IMR-90 (cell line): ENCODE data around the gene ZFP36L1. TPM values are rescaled to one million over a fixed set of nuclear protein-coding genes. Genes with fewer than 3 reads are reported as not detected.

ENCODE experiments used
- ATAC-seq: fragments of 200-7000 bp; cut with Tn5 transposase; 2 replicates; pipeline ENCODE4 v1.9.1; 2020; ENCODE audit warnings: low read depth, mild to moderate bottlenecking, moderate library complexity
- BruUV-seq: library from RNA; stranded (reverse); fragments of 400-500 nt; replicated peaks from 2 replicates; lab custom pipeline; 2021; lab: Mats Ljungman, UMichigan
- CTCF ChIA-PET: fragments of 300-600 bp; formaldehyde crosslinking; extraction: SDS; loops from one replicate; lab custom pipeline; 2021; ENCODE audit warnings: antibody characterized with exemption; lab: Yijun Ruan, JAX
- POLR2A ChIA-PET: fragments of 300-600 bp; sonication (Branson Sonifier 250); formaldehyde crosslinking; loops from one replicate; lab custom pipeline; 2022; ENCODE audit warnings: antibody characterized with exemption; ENCODE audit not compliant: unreplicated experiment; lab: Charles Lee
- DNase-seq: peaks from one replicate; pipeline ENCODE4 v3.0.0; 2013
- H2AFZ ChIP-seq: replicated peaks from 2 replicates; pipeline ENCODE3; 2013; ENCODE audit warnings: low read length, mild to moderate bottlenecking; ENCODE audit not compliant: poor library complexity
- H2AK5ac ChIP-seq: 2 replicates; pipeline ENCODE4 v1.6.1; 2013; ENCODE audit warnings: low read depth, low read length, inconsistent platforms
- H2AK9ac ChIP-seq: replicated peaks from 2 replicates; pipeline ENCODE3; 2013; ENCODE audit warnings: mild to moderate bottlenecking, low read depth, low read length, moderate library complexity; ENCODE audit not compliant: poor library complexity
- H2BK120ac ChIP-seq: 2 replicates; pipeline ENCODE4 v1.6.1; 2013; ENCODE audit warnings: low read depth, low read length, inconsistent platforms
- H2BK15ac ChIP-seq: 3 replicates; pipeline ENCODE4 v1.6.1; 2013; ENCODE audit warnings: low read depth, low read length, inconsistent platforms
- H2BK20ac ChIP-seq: 2 replicates; pipeline ENCODE4 v1.6.1; 2013; ENCODE audit warnings: low read depth, mild to moderate bottlenecking, inconsistent platforms, low read length, moderate library complexity
- H2BK5ac ChIP-seq: 2 replicates; pipeline ENCODE4 v1.6.1; 2013; ENCODE audit warnings: mild to moderate bottlenecking, low read depth, low read length, inconsistent platforms; ENCODE audit not compliant: poor library complexity, severe bottlenecking
- H3K14ac ChIP-seq: replicated peaks from 2 replicates; pipeline ENCODE4 v1.6.1; 2013; ENCODE audit warnings: low read depth, low read length, inconsistent platforms
- H3K18ac ChIP-seq: 2 replicates; pipeline ENCODE4 v1.6.1; 2013; ENCODE audit warnings: low read depth, low read length, control low read depth
- H3K23ac ChIP-seq: 2 replicates; pipeline ENCODE4 v1.6.1; 2013; ENCODE audit warnings: low read depth, low read length, inconsistent platforms
- H3K27ac ChIP-seq: 2 replicates; pipeline ENCODE4 v1.5.1; 2013; ENCODE audit warnings: mild to moderate bottlenecking, control low read depth, low read length; ENCODE audit not compliant: insufficient read depth
- H3K27me3 ChIP-seq: 2 replicates; pipeline ENCODE4 v1.6.1; 2013; ENCODE audit warnings: low read length; ENCODE audit not compliant: control insufficient read depth, insufficient read depth
- H3K36me3 ChIP-seq: 2 replicates; pipeline ENCODE4 v1.6.1; 2013; ENCODE audit warnings: low read length, mixed read lengths; ENCODE audit not compliant: control insufficient read depth, insufficient read depth
- H3K4ac ChIP-seq: 2 replicates; pipeline ENCODE4 v1.6.1; 2013; ENCODE audit warnings: low read depth, low read length, inconsistent platforms
- H3K4me1 ChIP-seq: 2 replicates; pipeline ENCODE4 v1.6.1; 2013; ENCODE audit warnings: low read length, mixed read lengths; ENCODE audit not compliant: control insufficient read depth, insufficient read depth
- H3K4me2 ChIP-seq: 2 replicates; pipeline ENCODE4 v1.6.1; 2013; ENCODE audit warnings: low read depth, mild to moderate bottlenecking, control low read depth, low read length, moderate library complexity
- H3K4me3 ChIP-seq: 2 replicates; pipeline ENCODE4 v1.5.1; 2013; ENCODE audit warnings: low read depth, mild to moderate bottlenecking, control low read depth, low read length, moderate library complexity; ENCODE audit not compliant: insufficient read depth
- H3K56ac ChIP-seq: 2 replicates; pipeline ENCODE4 v1.6.1; 2013; ENCODE audit warnings: low read length, inconsistent platforms; ENCODE audit not compliant: insufficient read depth; ENCODE audit errors: extremely low read depth
- H3K79me1 ChIP-seq, 2 experiments: 2 replicates each; pipeline ENCODE4 v1.6.1; 2013; ENCODE audit warnings: low read length in 2 of 2, inconsistent platforms in 1 of 2, low read depth in 1 of 2
- H3K9ac ChIP-seq: 2 replicates; pipeline ENCODE4 v1.6.1; 2013; ENCODE audit warnings: low read depth, low read length, control low read depth
- H3K9me1 ChIP-seq: 2 replicates; pipeline ENCODE4 v1.6.1; 2013; ENCODE audit warnings: low read length, inconsistent platforms; ENCODE audit not compliant: insufficient read depth
- H3K9me3 ChIP-seq: 2 replicates; pipeline ENCODE4 v1.6.1; 2013; ENCODE audit warnings: low read length; ENCODE audit not compliant: control insufficient read depth, insufficient read depth
- H4K20me1 ChIP-seq: 2 replicates; pipeline ENCODE4 v1.6.1; 2013; ENCODE audit warnings: low read length, inconsistent platforms; ENCODE audit not compliant: insufficient read depth
- H4K5ac ChIP-seq: 2 replicates; pipeline ENCODE4 v1.6.1; 2013; ENCODE audit warnings: mild to moderate bottlenecking, low read depth, low read length, control low read depth
- H4K8ac ChIP-seq, 2 experiments: 2 replicates each; pipeline ENCODE4 v1.6.1; 2013; ENCODE audit warnings: low read depth in 2 of 2, low read length in 2 of 2, control low read depth in 1 of 2, inconsistent platforms in 1 of 2
- H4K91ac ChIP-seq: 2 replicates; pipeline ENCODE4 v1.6.1; 2013; ENCODE audit warnings: low read depth, low read length, inconsistent platforms; ENCODE audit not compliant: insufficient read depth
- BHLHE40 ChIP-seq: fragments of 150-350 bp; IDR thresholded peaks from 2 replicates; pipeline ENCODE4 v1.6.1; 2016; ENCODE audit warnings: mild to moderate bottlenecking, low read depth, low read length
- CHD1 ChIP-seq: IDR thresholded peaks from 2 replicates; pipeline ENCODE4 v1.6.1; 2012; ENCODE audit warnings: low read depth, low read length, improper control_type of control experiment
- CTCF ChIP-seq: conservative IDR thresholded peaks from 2 replicates; pipeline ENCODE4 v1.5.1; 2012; ENCODE audit warnings: mild to moderate bottlenecking, low read depth, low read length, improper control_type of control experiment
- ELK1 ChIP-seq: fragments of 150-350 bp; IDR thresholded peaks from 2 replicates; pipeline ENCODE4 v1.6.1; 2016; ENCODE audit warnings: low read depth, mild to moderate bottlenecking, low read length, moderate library complexity, borderline replicate concordance
- FOS ChIP-seq: fragments of 150-350 bp; IDR thresholded peaks from 2 replicates; pipeline ENCODE4 v1.6.1; 2016; ENCODE audit warnings: low read depth, low read length
- MAFK ChIP-seq: IDR thresholded peaks from 2 replicates; pipeline ENCODE4 v1.6.1; 2012; ENCODE audit warnings: low read depth, low read length, improper control_type of control experiment
- MAZ ChIP-seq: IDR thresholded peaks from 2 replicates; pipeline ENCODE4 v1.6.1; 2012; ENCODE audit warnings: low read depth, mild to moderate bottlenecking, low read length, improper control_type of control experiment, moderate library complexity, borderline replicate concordance
- MXI1 ChIP-seq: IDR thresholded peaks from 2 replicates; pipeline ENCODE4 v1.6.1; 2012; ENCODE audit warnings: low read depth, mild to moderate bottlenecking, low read length, moderate library complexity, borderline replicate concordance
- NFE2L2 ChIP-seq: fragments of 150-350 bp; IDR thresholded peaks from 2 replicates; pipeline ENCODE4 v1.6.1; 2016; ENCODE audit warnings: low read depth, mild to moderate bottlenecking, low read length
- POLR2A ChIP-seq: IDR thresholded peaks from 2 replicates; pipeline ENCODE4 v1.6.1; 2012; ENCODE audit warnings: mild to moderate bottlenecking, low read depth, low read length
- RAD21 ChIP-seq: IDR thresholded peaks from 2 replicates; pipeline ENCODE4 v1.6.1; 2012; ENCODE audit warnings: low read length, improper control_type of control experiment
- RCOR1 ChIP-seq: IDR thresholded peaks from 2 replicates; pipeline ENCODE4 v1.6.1; 2012; ENCODE audit warnings: mild to moderate bottlenecking, low read length, improper control_type of control experiment; ENCODE audit not compliant: insufficient replicate concordance
- RFX5 ChIP-seq: IDR thresholded peaks from 2 replicates; pipeline ENCODE4 v1.8.0; 2012; ENCODE audit warnings: low read depth, mild to moderate bottlenecking, low read length, moderate library complexity
- SMC3 ChIP-seq: fragments of 150-350 bp; IDR thresholded peaks from 2 replicates; pipeline ENCODE4 v1.6.1; 2016; ENCODE audit warnings: low read depth, mild to moderate bottlenecking, antibody characterized with exemption, low read length, moderate library complexity
- WGBS, 2 experiments: methylation state at CpG; one replicate each; pipeline versions ENCODE4 v1.1.5 to v1.1.7; 2013; ENCODE audit warnings: missing lambda C conversion rate in 2 of 2; ENCODE audit not compliant: insufficient read length in 1 of 2; ENCODE audit errors: extremely low coverage in 2 of 2; 5-methylcytosine and 5-hydroxymethylcytosine counted together
- dilution Hi-C: fragments of 300-500 bp; cut with HindIII; formaldehyde crosslinking; loops from one replicate; pipeline ENCODE4 v1.14.3; 2018; ENCODE audit warnings: low sequenced_read_pairs; ENCODE audit not compliant: unreplicated experiment
- in situ Hi-C: fragments of 300-500 bp; cut with MboI; formaldehyde crosslinking; loops from 3 replicates; pipeline ENCODE4 v1.14.3; 2019; ENCODE audit warnings: low sequenced_read_pairs, inconsistent platforms, mixed read lengths
- intact Hi-C: fragments of 100-400 bp; cut with micrococcal nuclease; formaldehyde crosslinking; loops from 2 replicates; pipeline ENCODE4 v1.10.0; 2022
- polyA plus RNA-seq, 3 experiments: library from polyadenylated mRNA; depleted of rRNA; stranded (reverse); fragments of >200 nt; gene quantifications; 2 replicates each; pipeline ENCODE4 v1.2.3, GENCODE V29; 2012; ENCODE audit warnings: low replicate concordance in 1 of 3
- total RNA-seq: library from RNA; depleted of rRNA; stranded (reverse); fragments of >200 nt; gene quantifications from 2 replicates; pipeline ENCODE4 v1.2.3, GENCODE V29; 2012

Gene ZFP36L1
- total and polyA plus RNA-seq, 2 of the 4 experiments (the other 2 are of a cell fraction): 6.5 to 140 TPM

GRCh38 chr14:68749487-68750475 lies 43.1 kb downstream of the ZFP36L1 start:
- Histone ChIP-seq H3K4ac (no peak overlapping the region), H3K14ac (no peak overlapping the region), H3K36me3 (no peaks in the 10 kb centered on the region), H3K4me3 (no peak overlapping the region), H2BK120ac (no peak overlapping the region), H3K56ac (no peak overlapping the region), H3K23ac (no peak overlapping the region), H2AK5ac (no peak overlapping the region), H4K8ac (no peak overlapping the region; a peak in 1 of 4 replicates), H3K4me1 (no peaks in the 10 kb centered on the region), H3K27ac (no peak overlapping the region), H3K79me1 (no peaks in the 10 kb centered on the region), H4K5ac (no peak overlapping the region), H3K9ac (no peak overlapping the region), H4K20me1 (no peaks in the 10 kb centered on the region), H2AK9ac (no peak overlapping the region), H2BK5ac (no peak overlapping the region), H3K4me2 (no peak overlapping the region), H2AFZ (peak overlapping the region; percentile 59), H2BK20ac (no peak overlapping the region), H2BK15ac (no peak overlapping the region), H3K9me3 (no peaks in the 10 kb centered on the region), H3K9me1 (0 out of 2 replicates have a peak, but pooled peaks cover 2% of the 10 kb centered on the region), H4K91ac (no peak overlapping the region), H3K27me3 (peaks cover 3% of the 10 kb centered on the region; the same call in 1 of the 2 replicates), H3K18ac (no peak overlapping the region)
- ChIA-PET CTCF (interaction anchor here (0.6 kb wide), 1 partner anchor 679 kb away, joined by 3 read pairs; no protein-coding TSS in a partner anchor), POLR2A (interaction anchor here (0.7 kb wide), 1 partner anchor 31 kb away, joined by 3 read pairs; no protein-coding TSS in a partner anchor)
- in situ Hi-C loops (no loop called here), intact Hi-C loops (no loop called here), dilution Hi-C loops (no loop called here)
- ATAC-seq (peak; percentile 21; the same call in 1 of the 2 replicates), DNase-seq (peak; percentile 41)
- no TSS peak for BruUV-seq
- WGBS, 2 experiments: no CpG with 5 or more reads among the region's 11 CpGs
- TF ChIP-seq CTCF: no peak
- no peak for TF ChIP-seq MAZ
- no peak for TF ChIP-seq BHLHE40
- TF ChIP-seq RCOR1: no peak
- no peak for TF ChIP-seq MXI1
- TF ChIP-seq RAD21: no peak
- no peak for TF ChIP-seq FOS
- no peak for TF ChIP-seq SMC3
- no peak for TF ChIP-seq NFE2L2
- TF ChIP-seq ELK1: no peak
- TF ChIP-seq POLR2A: no peak
- no peak for TF ChIP-seq CHD1
- no peak for TF ChIP-seq RFX5
- no peak for TF ChIP-seq MAFK
